Effector CD8-positive, alpha-beta T cell (primary cell): ENCODE results near the gene NOSIP.

ENCODE experiments used
- DNase-seq: peaks from one replicate; lab custom pipeline; 2025; lab: John Stamatoyannopoulos, UW

The NOSIP gene

DNA sequence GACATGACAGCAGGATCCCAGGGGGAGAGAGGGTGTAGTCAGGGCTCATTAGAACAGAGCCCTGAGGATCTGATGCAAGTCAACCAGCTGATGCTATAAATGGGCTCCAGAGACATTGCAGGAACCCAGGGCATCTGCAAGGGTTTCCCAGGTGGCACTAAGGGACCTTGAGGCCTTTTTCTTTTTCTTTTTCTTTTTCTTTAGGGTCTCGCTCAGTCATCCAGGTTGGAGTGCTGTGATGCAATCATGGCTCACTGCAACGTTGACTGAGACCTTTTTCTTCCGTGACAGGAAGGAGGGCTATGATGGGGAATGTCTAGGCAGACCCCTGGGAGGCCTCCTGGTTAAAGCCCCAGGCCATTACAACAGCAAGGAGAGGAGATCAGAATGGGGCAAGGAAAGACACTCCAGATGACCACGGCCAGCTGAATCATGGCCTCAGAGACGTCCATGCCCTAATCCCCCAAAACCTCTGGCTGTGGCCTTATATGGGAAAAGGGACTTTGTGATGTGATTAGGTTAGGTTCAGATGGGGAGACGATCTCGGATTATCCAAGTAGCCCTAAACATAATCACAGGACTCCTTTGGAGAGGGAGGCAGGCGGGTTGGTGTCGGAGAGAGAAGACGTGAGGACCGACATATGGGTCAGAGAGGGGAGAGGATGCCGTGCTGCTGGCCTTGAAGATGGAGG is 72.4 kb downstream of the NOSIP start:
- no peak for DNase-seq

DNA sequence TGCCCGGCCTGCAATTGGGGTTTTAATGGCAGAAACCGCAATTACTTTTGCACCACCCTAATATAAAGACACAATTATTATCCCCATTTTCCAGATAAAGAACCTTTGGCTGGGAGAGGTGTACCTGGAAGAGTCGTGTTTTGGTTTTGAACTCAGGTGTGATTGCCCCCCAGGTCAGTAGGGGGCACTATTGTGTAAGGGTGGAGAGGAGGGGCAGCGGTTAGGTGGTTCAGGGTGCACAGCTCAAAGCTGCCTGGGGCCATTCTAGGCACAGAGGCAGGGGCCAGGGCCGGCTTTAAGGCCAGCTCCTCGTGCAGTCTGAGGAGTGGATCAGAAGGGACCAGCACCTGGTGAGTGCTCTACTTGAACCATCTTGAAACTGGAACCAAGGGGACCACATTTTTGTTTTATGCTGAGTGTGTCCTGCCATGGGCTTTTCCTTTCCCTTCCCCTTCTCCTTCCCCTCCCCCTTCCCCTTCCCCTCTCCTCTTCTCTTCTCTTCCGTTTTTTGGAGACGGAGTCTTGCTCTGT is 73.7 kb downstream of the NOSIP start:
- peak; percentile 68 for DNase-seq
